Fibroblast of skin of left biceps (primary cell): Measurements from ENCODE around the gene CCL21.
"Not testable (repeated sequence)": the region's sequence is repeated elsewhere in the genome, so short reads cannot be mapped to it uniquely, and the experiment has no call there.

Experiments
- DNase-seq, 2 experiments: peaks; one replicate each; pipeline ENCODE4 v3.0.0-alpha.2; 2013; ENCODE audit warnings: low read depth in 2 of 2

Gene CCL21, protein sequence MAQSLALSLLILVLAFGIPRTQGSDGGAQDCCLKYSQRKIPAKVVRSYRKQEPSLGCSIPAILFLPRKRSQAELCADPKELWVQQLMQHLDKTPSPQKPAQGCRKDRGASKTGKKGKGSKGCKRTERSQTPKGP

DNA sequence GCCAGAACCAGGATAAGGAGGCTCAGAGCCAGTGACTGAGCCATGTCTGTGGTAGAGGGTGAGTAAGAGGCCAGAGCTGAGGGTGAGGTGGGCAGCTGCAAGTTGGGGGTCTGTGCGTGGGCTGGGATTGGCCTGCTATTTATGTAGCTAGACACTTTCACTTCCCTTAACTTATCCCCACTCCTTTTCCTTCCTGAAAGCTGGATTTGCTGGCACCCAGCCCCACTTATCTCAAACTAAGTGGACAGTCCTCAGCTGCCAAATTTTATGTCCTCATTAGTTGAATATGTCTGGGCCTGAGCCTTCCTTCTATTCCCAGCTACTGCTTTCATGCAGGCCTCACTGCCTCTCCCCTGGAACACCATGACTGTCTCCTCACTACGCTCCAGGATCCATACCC lies at the start of gene CCL21:
CCL21 (minus strand) TSS at position 114 of the 400 bp plus-strand sequence; CDS start at position 44, 70 bp downstream.
- DNase-seq = no peak

DNA sequence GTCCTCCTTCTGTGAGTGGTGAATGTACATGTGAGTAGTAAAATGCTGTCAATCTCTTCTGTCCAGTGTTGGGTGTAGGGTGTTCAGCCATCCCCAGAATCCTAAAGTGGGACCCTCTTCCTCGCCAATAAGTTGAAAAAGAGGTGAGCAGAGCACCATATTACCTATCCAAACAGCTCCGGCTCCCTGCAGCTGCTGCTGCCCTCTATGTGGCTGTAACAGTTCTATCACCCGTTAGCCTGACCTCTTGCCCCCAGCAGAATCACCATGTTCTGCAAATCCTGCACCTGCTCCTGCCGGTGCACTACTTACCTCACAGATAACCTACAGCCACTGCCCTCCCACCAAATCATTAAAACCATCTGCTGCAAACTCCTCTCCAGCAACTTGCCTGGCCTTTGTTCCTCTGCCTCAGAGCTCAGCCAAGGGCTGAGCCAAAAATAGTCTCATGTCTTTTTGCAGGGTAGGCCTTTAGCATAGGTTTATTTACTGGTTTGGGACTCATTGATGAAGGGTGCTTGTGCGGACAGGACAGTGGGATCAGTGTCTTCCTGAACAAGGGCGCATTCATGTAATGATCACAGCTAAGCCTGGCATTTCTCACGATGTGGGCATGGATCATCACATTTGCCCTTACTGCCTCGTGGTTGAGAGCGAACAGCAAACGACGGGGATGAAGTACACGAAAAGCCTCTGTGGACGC lies 49.6 kb upstream of the CCL21 start:
- no peak for DNase-seq

DNA sequence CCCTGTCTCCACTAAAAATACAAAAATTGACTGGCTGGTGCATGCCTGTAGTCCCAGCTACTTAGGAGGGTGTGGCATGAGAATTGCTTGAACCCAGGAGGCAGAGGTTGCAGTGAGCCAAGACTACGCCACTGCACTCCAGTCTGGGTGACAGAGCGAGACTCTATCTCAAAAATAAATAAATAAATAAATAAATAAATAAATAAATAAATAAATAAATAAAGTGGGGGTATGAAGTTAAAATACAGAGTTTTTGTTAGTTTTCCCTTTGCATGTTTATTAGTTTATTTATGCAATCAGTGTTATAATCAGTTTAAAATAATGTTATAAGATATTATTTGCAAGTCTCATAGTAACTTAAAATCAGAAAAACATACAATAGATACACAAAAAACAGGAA lies 40.4 kb upstream of the CCL21 start:
- DNase-seq = not testable (repeated sequence)

DNA sequence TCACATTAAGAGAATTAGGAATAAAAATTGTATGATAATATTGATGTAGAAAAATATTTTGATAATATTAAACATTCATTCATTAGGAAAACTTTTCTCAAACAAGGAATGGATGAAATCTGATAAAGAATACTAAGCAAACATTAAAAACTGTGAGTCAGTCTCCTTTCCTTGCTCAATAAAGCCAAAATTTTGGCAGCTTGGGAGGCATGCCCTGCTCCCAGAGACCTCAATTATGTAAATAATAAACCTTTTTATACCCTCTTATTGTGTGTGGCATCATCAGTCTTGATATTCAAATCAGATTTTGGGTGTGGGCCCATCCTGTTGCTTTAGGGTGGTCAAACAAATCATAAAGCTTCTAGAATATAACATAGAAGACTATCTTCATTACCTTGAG lies 36.6 kb upstream of the CCL21 start:
- DNase-seq = no peak

DNA sequence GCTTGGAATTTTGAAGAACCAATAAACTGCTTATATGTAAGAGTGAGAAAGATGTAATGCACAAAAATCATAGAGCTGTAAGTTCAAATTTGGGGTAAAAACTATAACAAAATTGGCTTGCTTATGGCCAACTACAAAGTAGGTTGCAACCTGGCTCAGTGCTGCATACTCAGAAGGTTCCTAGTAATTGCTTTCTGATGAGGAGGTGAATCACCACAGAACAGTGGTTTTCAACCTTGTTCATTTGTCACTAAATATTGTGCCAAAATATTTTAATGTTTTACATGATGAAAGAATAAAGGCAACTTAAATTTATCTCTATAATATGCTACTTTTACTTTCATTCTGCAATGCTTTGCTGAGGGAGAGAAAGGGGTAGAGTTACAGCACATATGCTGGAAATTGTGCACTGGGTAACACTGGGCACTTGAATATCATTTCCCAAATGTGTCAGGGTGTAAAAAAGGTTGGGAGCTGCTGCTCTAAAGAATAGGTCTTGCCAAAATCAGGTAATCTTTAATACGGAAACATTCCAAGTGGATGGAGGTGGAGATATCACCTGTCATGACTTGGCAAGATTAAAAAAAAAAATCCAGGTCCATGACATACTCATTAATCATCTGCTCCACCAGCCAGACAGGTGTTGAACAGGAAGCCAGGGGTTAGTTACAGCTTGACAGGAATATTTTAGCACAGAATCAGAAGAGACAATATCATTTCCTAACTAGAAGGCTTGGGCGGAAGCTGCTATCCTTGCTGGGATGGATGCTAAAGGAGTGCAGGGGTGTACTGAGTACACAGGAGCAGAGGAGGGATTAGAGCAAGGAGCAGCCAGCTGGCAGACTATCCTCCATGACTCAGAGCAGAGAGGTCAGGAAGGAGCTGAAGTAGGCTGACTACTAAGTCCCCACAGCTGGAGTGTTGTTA lies 34.6 kb upstream of the CCL21 start:
- DNase-seq = no peak

DNA sequence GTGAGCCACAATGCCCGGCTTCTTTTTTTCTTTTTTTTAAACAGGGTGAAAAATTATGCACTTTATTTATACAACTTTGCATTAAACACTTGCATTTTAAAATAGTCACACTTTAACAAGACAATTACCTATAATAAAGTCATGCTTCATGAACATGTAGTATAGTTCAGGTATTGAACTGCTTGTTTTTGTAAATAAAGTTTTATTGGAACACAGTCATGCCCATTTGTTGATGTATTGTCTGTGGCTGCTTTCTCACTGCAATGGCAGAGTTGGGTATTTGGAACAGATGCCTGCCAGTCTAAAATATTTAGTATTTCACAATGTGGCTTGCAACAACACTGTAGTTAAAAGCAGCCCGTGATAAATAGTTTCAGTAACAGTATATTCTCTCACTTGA lies 32.8 kb upstream of the CCL21 start:
- DNase-seq = no peak

DNA sequence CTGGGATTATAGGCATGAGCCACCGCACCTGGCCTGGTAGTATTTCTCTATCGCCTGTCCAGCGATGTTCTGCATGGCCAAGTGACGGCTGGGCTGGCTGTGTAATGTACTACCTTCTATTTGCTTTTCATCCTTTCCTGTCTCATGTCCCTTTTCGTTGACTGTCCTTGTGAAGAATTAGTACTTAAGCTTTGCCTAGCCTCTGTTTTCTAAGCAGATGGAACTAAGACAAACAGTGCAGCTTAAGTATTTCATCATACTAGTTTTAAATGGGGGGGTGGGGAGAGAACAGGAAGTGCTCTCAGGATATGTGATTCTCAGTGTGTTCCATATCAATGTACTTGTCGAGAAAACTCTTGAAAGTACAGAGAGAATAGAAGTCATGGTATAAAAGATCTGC lies 31.7 kb upstream of the CCL21 start:
- no peak for DNase-seq

DNA sequence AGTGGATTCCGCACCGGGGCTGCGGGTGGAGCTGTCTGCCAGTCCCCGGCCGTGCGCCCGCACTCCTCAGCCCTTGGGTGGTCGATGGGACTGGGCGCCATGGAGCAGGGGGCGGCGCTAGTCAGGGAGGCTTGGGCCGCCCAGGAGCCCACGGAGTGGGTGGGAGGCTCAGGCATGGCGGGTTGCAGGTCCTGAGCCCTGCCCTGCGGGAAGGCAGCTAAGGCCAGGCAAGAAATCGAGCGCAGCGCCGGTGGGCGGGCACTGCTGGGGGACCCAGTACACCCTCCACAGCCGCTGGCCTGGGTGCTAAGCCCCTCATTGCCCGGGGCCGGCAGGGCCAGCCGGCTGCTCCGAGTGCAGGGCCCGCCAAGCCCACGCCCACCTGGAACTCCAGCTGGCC lies 30.2 kb upstream of the CCL21 start:
- DNase-seq = not testable (repeated sequence)

DNA sequence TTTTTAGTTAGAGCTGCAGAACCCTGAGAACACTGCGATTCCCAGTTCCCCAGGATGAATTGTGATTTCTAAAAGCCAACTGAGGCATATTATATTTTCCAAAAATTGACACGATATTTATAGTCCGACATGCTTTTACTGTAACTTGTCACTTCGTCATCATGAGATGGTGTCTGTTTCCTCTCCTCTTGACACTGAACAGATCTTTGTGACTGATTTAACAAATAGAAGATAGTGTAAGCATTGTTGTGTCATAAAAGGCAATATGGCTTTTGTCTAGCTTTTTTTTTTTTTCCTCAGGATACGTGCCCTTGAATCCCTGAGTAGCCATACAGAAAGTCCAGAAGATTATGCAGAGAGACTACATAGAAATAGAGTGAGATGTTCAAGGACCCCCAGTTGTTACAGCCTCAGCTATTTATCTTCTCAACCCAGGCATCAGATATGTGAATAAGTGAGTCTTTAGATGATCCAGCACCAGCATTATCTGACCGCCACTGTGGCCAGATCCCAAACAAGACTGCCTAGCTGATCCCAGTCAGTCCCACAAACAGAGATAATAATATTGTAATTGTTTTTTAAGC lies 27.8 kb upstream of the CCL21 start:
- DNase-seq = no peak

DNA sequence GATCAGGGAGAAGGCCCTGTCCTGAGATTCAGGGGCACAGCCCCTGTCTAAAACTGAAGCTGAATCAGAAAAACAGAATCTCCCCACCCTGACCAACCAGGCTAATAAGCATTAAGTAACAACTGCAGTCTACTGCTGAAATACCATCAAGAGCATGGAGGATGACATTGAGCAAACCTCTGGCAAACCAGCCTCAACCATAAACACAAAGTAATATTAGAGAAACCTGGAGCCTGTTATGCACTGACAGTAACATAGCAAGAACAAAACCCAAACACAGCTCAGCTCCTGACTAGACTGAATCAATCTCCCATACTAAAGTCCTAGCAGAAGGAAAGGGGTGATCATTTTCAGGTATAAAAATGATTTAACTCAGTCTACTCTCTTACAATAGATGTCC lies 24.8 kb upstream of the CCL21 start:
- no peak for DNase-seq

DNA sequence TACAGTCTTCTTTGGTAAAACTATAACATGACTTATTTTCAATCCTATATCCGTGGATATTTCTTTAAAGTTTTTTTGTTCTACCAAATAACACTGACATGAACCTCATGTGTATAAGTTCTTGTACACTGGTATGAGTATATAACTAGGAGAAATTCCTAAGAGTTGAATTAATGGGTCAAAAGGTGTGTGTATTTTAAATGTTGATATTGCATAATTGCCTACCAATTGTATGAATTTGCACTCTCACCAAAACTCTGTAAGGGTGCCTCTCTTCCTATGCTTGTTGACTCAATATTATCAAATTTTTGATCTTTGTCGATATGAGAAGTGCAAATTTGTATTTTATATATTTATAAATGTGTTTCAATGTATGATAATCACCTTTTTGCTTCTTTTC lies 22.9 kb upstream of the CCL21 start:
- no peak for DNase-seq

DNA sequence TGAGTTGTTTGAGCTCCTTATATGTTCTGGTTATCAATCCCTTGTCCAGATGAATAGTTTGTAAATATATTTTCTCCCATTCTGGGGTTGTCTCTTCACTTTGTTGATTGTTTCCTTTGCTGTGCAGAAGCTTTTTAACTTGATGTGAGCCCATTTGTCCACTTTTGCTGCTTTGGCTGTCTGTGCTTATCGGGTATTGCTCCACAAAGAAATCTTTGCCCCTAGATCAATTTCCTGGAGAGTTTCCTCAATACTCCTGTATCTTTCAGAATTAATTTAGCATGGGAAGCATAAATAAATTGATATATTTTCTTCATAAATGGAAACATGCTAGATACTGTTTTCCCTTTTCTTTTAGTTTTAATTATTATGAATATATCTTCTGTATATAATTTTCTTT lies 22.5 kb upstream of the CCL21 start:
- DNase-seq = no peak

DNA sequence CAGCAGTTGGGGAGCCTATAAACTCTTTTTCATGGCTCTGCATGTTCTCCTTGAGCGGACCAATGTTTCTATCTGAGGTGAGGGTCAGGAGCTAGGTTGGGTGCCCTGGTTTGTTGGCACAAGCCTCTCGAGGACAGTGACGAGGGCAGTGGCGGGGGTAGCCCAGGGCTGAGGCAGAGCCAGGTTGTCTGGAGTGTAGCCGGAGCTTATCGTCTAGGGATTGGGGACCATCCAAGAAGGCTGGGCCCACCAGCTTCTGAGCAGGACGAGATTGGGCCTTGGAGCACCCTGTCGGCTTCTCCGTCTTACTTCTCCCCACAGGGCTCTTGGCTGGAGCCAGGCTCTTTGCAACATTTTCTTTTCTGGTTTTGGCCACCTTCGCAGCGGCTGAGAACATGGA lies 13.2 kb upstream of the CCL21 start:
- no peak for DNase-seq

DNA sequence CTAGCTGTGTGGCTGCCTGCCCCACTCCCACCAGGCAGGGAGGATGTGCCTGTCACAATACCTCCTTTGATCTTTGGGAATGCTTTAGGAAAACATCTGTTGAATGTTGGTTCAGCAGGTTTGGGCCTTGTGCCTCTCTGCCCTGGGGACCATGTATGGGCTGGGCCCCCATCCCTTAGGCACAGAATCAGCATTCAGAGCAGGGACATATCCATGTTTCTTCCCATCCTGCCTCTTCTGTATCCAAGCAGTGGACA lies 9.8 kb upstream of the CCL21 start:
- DNase-seq = not testable (repeated sequence)

DNA sequence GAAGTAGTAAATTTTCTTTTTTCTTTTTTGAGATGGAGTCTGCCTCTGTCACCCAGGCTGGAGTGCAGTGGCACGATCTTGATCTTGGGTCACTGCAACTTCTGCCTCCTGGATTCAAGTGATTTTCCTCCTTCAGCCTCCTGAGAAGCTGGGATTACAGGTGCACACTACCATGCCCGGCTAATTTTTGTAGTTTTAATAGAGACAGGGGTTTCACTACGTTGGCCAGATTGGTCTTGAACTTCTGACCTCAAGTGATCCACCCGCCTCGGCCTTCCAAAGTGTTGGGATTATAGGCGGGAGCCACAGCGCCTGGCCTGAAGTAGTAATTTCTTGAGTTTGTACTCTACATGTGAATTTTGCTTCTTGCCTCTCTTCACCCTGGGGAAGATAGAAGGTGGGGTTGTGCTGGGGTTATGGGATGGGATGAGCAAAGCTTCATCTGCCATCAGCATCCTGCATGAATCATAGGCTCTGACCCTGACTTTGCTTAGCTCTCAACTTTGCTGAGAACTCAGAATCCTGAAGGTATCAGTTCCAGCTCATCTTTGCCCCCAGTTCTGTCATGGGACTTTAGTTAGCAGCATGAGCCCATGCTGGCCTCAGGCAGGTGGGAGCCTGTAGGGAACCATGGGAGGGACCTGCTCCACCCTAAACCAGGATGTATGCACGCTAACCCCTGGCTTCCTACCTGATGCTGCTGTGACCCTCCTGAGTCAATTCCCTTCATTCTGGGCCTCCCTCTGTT lies 9.3 kb upstream of the CCL21 start:
- no peak for DNase-seq

DNA sequence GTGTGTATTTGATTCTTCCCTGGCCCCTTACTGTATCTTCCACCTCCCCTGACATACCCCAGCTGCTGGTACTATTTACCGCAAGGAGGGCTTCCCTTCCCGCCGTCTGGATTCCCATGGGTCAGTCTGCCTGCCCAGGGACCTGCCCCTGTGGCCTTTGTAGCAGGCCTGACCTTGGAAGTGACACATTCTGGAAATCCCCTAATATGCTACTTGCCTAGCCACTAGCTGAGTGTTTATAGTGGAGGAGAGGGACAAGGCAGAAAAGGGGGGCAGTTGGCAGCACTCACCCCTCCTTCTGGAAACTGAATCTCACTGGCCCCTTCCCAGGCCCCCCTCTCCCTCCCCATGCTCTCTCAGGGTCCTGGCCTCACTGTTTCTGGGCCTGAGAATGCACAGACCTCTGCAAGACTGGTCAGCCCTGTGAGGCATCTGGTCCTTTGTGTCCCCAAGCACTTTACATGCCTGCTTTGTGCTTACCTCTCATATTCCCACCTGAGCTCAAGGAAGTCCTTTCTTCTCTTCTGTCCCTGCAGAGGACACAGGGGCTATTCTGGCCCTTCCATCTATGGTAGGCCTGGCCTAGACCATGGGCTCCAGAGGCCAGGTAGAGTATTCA lies 8.2 kb upstream of the CCL21 start:
- no peak for DNase-seq

DNA sequence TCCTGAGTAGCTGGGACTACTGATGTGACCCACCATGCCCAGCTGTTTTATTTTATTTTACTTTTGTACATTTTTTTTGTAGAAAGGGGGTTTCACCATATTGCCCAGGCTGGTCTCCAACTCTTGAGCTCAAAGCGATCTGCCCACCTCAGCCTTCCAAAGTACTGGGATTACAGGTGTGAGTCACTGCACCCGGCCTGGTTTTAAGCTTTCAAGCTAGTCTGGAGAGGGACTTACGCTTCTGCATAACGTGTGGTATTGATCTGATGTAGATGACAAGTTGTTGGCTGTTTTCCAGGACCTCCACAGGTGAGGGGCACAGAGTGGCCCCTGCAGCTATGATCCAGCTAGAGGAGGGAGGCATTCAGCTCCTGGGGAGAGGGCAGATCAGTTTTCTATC lies 6.8 kb upstream of the CCL21 start:
- no peak for DNase-seq

DNA sequence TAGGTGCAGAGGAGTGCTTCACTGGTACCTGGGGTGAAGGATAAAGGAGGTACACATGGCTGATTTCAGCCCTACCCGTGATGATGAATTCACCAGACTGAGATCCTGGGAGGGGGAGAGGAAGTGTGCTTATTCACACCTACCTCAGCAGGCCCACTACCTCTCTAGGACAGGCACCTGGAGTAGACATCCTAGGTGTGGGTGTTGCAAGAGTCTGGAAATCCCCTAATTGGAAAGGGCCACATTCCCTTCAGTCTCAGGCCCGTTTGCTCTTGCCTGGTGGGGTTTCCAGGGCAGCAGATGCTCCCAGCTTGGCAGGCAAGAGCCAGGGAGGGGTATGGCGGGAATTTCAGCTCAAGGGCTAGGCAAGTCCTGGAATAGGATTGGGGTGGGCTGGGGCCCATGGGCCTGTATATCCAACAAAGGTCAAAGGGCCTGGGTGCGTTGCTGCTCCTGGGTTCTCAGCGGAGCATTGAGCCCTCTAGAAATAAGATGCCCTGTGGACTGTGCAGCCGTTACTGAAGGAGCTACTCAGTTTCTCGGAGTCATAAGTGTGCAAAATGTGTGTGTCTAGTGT lies 5.8 kb upstream of the CCL21 start:
- DNase-seq = no peak

DNA sequence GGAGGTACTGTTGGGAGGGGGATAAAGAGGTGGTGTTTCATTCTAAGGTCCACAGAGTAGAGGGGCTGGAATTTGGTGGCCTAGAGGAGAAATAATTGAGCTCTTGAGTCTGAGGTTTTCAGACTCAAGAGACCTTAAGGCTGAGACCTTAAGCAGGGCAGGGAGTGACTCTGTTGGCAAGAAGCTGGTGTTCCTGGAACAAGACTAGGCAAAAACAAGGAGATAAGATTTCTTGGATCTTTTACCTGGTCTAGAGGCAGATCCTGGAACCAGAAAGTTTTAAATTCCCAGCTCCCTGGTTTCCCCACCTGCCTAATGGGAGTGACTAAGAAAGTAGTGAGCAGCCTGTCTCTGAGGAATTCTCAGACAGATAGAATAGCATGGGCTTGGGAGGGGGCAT lies 4.1 kb upstream of the CCL21 start:
- DNase-seq = no peak

DNA sequence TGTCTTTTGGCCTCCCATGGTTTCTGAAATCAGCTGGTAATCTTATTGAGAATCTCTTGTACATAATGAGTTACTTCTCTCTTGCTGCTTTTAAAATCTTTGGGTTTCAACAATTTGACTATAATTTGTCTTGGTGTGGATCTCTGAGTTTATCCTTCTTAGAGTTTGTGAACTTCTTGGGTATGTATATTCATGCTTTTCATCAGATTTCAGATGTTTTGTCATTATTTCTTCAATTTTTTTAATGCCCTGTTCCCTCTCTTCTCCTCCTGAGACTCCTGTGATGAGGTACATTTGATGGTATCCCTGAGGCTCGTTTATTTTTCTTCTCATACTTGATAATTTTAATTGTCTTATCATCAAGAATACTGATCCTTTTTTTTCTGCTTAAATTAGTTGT lies 2.2 kb upstream of the CCL21 start:
- no peak for DNase-seq
